NCI-H2107 treated with DMSO at 0.1 percent for 48 hours (cell line): ENCODE measurements around the gene HDAC4.

ENCODE experiments used
- DNase-seq: peaks from one replicate; lab custom pipeline; 2025; ENCODE audit not compliant: unreplicated experiment; lab: John Stamatoyannopoulos, UW

The HDAC4 gene

DNA sequence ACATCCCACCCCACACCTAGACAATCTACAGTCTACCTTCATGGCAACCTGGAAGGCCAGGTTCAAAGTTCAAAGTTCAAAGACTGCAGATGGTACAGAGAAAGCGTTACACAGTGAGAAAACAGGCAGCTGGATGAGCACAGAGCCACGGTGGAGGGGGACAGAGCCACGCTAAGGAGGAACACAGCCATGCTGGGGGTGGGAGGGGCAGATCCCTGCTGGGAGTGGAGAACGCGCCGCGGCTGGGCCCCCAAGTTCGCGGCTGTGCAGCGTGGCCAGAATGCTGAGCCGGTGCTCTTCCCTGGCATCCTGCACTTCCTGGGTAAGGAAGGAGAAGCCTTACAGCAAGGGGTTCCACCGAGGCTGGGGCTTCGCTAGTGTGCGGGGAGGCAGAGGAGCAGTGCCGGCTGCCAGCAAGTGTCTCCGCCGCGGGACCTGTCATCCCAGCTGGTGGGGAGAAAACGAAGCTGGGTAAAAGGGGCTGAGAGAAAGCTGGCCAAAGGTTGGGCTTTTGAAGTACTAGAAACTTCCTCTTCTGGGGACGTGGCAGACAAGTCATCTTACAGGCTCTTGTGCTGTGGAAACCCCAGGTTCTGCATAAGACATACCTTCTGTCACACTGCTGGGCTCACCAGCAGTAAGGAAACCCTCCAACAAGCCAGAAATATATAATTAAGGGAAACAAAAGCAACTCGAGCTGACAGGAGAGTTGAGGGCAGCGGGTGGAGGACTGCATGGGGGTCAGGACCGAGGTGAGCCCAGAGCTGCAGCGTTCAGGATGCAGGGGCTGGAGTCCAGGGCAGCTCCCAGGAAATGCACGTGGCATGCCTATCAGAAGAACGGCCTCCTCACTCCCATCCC is 115.5 kb downstream of the HDAC4 start:
- DNase-seq: no peak

DNA sequence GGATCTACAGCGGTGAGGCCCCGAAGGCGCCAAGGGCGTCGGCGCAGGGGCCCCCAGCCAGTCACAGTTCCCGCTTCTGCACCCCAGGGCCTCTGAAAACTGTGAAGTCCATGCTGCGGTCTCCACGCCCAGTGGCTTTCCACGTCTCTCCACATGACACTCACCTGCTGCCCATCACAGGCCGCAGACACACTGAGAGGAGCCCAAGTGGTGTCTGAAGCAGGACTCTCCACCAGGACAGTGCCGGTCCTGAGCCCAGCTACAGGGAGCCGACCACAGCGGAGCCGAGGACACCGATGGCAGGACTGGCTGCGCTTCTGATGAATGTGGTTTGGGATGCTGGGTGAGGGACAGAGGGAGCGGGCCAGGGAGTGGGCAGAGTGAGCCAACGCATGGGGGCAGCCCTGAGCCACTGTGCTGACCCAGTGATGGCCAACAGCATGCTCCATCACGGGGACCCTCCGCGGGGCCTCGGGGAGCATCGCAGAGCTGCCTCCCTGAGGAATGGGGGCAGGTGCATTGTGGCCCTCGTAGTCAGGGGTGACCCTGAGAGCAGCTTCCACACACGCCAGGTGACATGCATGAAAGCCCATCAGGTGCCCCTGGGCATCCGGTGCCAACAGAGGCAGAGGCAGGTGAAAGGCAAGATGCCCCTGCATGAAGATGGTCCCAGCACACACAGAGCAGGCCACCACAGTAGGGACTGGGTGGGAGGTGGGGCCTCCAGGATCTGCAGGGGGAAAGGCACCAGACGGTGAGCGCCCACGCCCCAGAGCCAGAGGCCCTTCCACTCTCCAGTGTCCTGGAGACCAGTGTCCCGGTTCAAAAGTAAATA is 116.6 kb downstream of the HDAC4 start:
- DNase-seq: no peak

DNA sequence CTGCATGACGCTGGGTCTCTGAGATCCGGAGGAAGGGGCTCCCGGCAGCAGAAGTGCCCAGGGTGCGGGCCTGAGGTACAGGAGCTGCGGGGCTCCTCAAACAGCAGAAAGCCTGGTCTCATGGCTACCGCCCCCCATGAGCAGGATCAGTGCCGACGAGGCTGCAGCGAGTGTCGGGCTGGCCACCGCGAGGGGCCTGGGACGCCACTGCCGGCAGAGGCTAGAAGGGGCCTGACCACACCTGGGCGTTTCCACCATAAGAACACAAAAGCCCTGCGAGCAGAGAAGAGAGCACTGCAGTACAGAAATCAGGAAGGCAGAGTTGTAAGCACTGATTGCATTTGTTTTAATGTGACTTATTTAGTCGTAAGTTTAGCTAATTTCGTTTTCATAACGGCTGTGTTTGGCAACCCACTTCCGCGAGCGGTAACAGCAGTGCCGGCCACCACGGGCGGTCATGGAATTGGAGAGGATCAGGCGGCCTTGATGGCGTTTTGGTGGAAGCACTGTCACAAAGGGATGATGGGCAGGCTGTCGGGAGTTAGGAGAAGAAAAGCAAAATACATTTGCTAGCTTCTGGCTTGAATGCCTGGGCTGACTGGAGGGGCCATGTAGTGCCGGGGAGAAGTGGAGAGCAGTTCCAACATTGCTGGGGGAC is 117.4 kb downstream of the HDAC4 start:
- DNase-seq: no peak

DNA sequence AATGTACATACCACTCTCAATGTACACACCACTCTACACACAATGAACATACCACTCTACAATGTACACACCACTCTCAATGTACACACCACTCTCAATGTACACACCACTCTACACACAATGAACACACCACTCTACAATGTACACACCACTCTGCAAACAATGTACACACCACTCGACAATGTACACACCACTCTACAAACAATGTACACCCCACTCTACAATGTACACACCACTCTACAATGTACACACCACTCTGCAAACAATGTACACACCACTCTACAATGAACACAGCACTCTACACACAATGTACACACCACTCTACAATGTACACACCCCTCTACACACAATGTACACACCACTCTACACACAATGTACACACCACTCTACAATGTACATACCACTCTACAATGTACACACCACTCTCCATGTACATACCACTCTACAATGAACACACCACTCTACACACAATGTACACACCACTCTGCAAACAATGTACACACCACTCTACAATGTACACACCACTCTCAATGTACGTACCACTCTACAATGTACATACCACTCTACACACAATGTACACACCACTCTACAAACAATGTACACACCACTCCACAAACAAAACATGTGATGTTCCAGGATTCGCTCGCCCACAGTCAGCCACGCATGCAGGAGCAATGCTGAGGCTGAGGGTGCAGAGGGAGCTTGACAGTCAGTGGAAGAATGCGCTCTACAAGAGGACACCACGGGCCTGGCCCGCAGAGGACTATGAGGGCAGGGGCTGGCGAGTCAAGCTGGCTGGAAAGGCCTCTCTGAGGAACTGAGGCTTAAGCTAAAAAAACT is 118.2 kb downstream of the HDAC4 start:
- DNase-seq: no peak

DNA sequence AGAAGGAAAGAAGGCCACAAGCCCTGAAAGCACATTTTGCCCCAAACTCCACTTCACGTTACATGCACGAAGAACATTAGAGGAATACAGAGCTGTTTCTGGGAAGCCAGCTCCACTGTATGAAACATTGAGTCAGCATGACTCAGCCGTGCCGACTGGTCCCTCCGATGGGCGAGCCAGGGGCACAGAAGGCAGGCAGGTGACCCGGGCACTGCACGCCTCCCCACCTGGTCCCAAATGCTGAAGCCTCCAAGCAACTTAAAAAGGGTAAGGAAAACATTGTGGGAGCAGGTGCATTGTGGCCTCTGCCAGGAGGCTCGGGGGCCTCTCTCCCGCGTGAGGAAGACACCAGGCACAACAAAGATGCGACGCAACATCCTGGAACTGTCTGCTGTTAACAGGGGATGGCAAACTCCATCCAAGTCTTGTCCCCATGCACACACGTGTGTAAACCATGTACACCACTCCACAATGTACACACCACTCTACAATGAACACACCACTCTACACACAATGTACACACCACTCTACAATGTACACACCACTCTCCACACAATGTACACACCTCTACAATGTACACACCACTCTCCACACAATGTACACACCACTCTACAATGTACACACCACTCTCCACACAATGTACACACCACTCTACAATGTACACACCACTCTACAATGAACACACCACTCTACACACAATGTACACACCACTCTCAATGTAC is 120.4 kb downstream of the HDAC4 start:
- peak; percentile 43 for DNase-seq

DNA sequence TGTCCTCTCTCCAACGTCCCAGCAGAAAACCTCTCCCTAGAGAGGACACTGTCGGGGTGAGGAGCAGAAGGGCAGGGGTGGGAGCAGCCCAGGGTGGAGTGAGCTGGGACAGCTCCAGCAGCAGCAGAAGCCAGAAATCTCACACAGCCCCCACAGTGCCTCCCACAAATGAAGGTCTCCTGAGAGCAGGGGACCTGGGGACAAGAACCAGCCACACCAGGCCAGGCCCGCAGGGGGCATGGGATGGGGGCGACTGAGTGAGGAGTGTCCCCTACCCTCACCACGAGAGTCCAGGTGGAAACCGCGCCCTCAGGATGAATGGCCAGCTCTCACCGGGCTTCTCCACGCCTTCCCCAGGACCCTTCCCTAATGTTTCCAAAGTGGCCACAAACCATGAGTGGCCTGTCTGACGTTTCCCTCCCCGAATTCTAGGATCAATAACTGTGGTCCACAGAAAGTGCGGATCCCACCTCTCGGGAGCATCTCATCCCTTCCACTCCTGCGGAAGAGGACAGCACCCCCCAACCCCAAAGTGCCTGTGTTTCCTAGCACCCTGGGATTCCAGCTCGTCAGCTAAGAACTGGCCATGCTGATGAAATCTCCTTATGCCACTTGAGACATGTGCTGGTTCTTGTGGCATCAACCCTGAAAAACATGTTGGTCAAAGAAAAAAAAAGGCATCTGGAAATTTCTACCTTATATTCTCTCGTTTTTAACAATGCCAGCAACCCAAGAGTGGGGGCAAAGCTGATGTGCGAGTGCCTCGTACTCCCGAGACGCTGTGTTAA is 121.1 kb downstream of the HDAC4 start:
- no peak for DNase-seq

DNA sequence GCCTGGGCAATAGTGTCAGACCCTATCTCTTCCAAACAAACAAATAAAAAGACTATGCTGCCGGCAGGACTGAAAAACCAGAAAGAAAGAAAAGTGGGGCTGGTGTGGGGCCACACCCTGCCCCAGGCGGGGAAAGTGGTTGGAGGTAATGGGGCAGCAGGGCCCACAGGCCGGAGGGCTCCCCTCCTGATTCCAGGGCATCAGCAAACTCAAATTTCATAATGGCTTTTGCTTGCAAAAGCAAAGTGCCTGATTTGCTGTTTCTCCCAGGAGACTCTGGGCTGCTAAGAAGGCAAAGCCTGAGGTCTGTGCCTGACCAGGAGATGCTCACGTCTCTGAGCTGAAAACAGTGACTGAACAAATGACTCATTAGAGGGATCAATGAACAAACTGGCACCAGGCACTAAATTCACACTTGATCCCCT is 121.9 kb downstream of the HDAC4 start:
- DNase-seq: peak; percentile 15

DNA sequence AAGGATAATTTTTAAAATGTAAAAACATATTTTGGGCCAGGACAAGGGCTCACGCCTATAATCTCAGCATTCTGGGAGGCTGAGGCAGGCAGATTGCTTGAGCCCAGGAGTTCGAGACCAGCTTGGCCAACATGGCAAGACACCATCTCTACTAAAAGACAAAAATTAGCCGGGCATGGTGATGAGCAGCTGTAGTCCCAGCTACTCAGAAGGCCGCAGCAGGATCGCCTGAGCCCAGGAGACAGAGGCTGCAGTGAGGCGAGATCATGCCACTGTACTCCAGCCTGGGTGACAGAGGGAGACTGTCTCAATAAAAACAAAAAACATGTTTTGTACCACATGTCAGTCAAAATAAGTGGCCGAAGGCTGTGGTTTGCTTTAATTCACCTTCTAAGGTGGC is 122.5 kb downstream of the HDAC4 start:
- no peak for DNase-seq

DNA sequence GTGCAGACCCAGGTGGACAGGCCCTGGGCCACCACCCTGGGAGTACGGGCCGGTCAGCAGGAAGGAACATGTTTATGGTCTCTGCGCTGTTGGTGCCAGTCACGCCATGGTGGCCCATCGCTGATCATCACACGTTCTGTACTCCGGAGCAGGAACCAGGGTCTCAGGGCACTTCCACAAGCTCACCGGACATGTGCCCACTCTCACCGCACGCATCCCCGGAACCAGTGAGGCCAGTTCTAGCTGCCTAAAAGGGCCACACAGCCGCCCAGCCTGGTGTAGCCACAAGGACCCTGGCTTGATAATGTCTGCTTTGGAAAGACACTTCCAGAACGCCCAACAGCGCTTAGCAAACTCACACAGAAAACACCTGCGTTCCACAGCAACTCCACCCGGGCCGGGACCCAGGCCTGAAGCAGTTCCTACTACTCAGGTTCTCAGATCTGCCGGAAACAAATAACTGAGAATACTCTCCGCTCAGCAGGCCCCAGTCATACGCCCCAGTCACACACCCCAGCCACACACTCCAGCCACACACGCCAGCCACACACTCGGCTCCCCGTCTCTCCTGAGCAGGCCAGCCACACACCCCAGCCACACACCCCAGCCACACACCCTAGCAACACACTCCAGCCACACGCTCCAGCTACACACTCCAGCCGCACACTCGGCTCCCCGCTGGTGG is 123.3 kb downstream of the HDAC4 start:
- no peak for DNase-seq

DNA sequence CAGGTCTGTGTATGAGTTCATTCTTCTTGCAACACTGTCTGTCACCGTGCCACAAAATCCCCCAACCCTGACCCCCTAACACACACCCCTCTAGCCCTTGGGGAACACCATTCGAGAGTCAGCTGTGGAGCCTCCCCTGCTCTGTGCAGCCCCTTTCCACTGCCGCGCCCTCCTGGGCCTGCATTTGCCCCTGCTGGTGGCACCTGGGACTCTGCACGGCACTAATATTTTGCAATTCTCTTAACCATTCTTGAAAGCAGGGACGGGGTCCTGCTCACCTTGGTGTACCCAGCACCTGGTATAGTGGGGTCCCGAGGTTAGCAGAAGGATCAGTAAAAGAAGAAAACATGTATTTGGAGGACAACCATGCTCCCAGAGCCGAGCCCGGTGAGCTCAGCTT is 124.0 kb downstream of the HDAC4 start:
- DNase-seq: no peak

DNA sequence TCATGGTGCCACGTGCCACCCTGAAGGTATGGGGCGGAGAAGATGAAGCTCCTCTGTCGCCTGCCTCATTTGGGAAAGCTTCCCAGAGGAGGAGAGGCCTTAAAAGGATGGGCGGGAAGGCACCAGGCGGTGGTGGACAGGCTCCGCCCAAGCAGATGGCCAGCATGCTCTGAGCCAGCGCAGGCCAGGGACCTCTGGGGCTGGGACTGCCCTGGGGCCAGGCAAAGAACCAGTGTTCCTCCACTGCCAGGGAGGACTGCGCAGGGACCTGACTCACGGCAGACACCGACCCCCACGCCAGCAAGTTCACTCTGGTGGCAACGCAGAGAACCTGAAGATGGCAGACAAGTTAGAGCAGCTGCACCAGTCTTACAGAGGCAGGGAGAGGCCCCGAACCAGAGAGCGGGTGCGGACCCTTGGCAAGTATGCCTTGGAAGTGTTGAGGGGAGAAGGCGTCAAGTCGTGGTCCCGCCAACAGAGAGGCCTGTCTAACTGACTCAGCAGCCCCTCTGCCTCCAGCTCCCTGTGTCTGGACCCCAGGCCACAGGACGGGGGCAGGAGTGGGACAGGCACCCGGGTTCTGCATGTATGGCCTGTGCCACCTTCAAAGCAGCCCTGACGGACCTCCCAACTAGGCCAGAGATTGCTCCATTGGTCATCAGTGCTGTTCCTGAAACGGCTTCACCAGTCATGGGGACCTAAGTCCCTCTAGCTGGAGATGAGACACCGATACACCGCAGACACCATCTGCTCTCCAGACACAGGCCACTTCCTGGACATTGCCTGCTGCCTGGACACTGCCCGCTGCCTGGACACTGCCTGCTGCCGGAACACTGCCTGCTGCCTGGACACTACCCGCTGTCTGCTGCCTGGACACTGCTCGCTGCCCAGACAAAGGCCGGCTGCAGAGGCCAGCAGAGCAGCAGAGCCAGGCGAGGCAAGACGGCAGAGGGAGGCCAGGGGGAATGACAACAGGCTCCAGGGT is 124.7 kb downstream of the HDAC4 start:
- no peak for DNase-seq

DNA sequence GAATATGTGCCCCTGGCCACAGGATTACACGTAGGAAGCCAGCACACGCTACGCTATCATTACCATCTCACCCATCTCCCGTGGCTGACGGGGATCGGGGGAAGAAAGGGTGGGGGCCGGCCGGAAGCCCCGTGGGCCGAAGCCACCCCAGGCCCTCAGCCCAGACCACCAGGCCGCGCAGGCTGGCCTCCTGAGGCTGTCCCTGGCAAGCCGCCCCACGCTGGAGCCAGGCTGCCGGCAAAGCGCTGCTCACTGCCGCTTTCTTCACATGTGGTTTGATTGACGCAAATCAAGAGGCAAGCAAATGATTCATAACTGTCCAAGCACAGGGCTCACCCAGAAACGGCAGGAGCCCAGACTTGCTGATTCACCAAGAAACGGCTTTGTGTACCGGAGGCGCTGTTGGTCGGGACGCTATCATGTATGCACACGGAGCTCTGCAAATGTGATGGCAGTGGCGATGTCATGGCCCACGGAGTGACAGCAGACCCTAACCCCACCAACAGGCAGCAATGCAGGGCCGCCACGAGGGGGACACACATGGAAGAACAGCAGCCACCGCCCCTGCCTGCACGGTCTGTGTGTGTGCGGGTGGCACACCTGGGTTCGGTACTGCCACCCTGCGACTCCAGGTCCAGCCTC is 125.7 kb downstream of the HDAC4 start:
- no peak for DNase-seq

DNA sequence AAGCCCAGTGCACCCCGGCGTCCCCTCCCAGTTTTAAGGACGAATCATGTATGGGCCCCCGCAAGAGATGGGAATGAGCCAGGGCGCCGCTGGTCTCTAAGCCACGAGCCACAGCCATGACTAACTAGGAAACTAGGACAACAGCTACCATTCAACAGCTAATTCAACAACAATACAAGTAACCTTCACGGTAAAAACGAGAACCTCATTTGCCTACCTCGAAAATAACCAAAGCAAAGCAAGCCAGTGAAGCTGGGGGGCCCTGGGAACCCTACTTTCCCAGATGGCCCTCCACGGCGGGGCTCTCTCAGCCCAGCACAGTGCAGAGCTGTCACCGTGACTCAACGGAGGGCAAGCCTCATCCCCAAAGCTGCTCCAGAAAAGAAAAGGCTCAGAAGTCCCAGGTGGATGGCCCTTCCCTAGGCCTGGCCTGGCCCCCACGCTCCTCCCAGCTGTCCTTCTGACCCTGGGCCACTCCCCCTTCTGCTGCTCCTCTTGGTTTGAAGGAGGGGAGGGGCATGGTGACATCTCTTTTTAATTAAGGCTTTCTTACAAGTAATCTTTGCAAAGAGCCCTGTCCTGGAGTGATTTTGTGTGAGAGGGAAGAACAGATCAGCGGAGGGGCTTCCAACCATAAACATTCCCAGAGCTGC is 126.3 kb downstream of the HDAC4 start:
- no peak for DNase-seq

DNA sequence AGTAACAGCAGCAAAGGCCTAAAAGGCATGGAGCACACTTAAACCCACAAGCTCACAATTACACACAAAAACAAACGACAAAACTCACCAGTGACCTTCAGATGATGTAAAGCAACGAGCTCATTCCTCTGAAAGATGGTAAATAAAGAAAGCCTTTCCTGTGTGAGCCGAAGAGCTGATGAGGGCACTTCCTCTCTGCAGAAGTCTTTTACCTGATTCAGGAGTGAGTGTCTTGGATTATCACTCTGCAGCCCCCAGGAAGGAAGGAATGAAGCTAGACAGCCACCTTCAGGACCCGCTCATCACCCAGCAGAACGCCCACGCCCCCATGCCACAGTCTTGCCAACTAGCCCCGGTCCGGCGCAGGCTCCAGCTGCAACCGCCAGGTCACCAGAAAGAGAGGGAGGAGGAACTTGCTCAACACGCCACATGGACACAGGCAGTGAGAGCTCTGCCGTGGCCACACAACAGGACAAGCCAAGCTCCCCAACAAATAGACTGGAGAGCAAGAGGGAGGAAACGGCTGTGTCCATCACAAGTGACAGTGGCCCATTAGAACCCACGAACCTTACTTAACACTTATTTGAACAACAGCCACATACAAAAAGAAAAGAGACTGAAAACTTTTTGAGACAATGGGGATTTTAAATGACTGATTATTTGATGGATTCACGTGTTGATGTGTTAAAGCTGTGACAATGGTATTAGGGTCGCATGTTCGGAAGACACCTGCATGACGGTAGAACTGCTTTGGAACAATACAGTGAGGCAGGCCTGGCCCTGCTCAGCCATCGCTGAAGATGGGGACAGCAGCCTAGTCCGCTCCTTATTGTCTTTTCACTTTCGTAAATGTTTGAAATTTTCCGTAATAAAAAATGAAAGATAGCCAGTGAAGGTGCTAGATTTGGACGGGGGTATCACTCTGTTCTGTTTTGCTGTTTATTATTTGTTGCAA is 127.3 kb downstream of the HDAC4 start:
- no peak for DNase-seq

DNA sequence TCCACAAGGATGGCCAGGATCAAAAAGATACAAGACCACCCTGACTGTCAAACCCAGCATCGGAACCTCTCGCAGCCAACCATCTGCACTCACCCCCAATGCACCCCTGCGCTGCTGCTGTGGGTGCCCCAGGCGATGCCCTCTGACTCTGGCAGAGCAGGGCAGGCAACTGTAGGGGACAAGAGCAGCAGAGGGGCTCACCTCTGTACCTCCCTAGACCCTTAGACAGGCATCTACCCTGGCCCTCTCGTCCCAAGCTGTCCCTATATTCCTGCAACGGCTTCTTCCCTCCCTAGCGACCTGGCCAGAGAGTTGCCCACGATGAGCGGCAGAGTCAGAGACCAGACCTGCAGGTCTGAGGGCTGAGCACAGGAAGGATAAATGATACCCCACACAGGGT is 128.2 kb downstream of the HDAC4 start:
- no peak for DNase-seq
